ENCODE measurements around the gene JMJD1C. TPM values are rescaled to one million over a fixed set of nuclear protein-coding genes. Genes with fewer than 3 reads are reported as not detected.

JMJD1C gene
- total RNA-seq, 1 experiment from 2014 or later, result 66.3 TPM

DNA sequence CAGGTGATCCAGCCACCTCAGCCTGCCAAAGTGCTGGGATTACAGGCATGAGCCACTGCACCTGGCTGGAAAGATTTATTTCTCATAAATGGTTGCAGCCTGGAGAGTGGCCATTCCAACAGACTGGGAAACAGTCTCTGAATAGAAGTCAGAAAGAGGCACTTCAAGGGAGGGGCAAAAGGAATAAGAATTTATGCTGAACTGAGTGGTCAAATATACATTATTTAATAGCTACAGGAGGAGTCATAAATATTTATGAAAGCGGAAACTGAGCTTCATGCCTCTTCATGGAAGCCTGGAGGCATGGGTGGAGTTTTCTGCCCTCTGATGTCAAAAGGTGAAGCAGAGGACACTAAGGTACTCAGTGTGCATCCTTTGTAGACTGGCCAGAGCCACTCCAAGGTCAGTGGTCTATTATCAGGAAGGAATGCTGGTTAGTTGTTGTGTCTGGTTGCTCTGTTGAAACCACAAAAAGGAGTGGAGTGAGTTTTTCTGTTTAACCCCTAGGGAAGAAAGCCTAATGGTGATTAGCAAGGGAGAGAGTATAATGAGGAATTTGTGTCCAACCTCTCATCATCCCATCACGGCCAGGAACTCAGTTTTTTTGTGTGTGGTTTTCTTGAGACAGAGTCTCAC lies 341.9 kb downstream of the JMJD1C start:
- RAD21 ChIA-PET (ENCODE audit: low non-redundant PET in 1 of 2, low total read pairs in 2 of 2, uncharacterized antibody in 2 of 2, unreplicated experiment in 2 of 2), result no interaction called here
- H3K9ac ChIP-seq (ENCODE audit: low read length), result no peak overlapping the region
- no TSS peak for BruUV-seq (replicated peaks)
- H4K20me1 ChIP-seq (ENCODE audit: insufficient read depth), result no peaks in the 10 kb centered on the region
- H3K9me3 ChIP-seq (ENCODE audit: control insufficient read depth in 1 of 2, insufficient read depth in 1 of 2, low read depth in 1 of 2, low read length in 2 of 2), result no peaks in the 10 kb centered on the region
- H2AFZ ChIP-seq (ENCODE audit: low read depth, low read length, poor library complexity, severe bottlenecking), result no peak overlapping the region
- H3K79me2 ChIP-seq (ENCODE audit: insufficient read depth, low read length), result no peaks in the 10 kb centered on the region
- H3K4me2 ChIP-seq (ENCODE audit: low read length), result no peak overlapping the region
- no peak overlapping the region for H3K4me3 ChIP-seq (replicated peaks in 1 of 2; ENCODE audit: low read depth in 1 of 2, low read length in 2 of 2)
- no peaks in the 10 kb centered on the region for H3K9me2 ChIP-seq (ENCODE audit: insufficient read depth)
- intact Hi-C loops (cut with micrococcal nuclease), result no loop called here
- H3K27me3 ChIP-seq (ENCODE audit: insufficient read depth, low read length), result no peaks in the 10 kb centered on the region
- ATAC-seq (no peak), DNase-seq (ENCODE audit: low read depth, low spot score) (no peak)
- POLR2A ChIA-PET, result no interaction called here
- H3K4me1 ChIP-seq (ENCODE audit: control insufficient read depth in 1 of 2, insufficient read depth in 2 of 2, low read length in 2 of 2), result no peaks in the 10 kb centered on the region
- no peaks in the 10 kb centered on the region for H3K36me3 ChIP-seq (ENCODE audit: control insufficient read depth in 1 of 2, insufficient read depth in 2 of 2, low read length in 2 of 2)
- CTCF ChIA-PET, result no interaction called here
- no peak overlapping the region for H3K27ac ChIP-seq (ENCODE audit: low read depth, low read length)
- TF ChIP-seq ZNF274 (IDR thresholded peaks at IDR 0.05; ENCODE audit: low read depth, low read length) (no peak), JUND (IDR thresholded peaks at IDR 0.05) (no peak), SRF (IDR thresholded peaks at IDR 0.05; ENCODE audit: low read depth) (no peak), FOSL1 (IDR thresholded peaks at IDR 0.05; ENCODE audit: low read depth) (no peak), SIN3A (IDR thresholded peaks at IDR 0.05; ENCODE audit: low read depth) (no peak), POLR2A (IDR thresholded peaks at IDR 0.05; ENCODE audit: borderline replicate concordance, extremely low read depth, insufficient read depth, insufficient read length) (no peak), ZFX (IDR thresholded peaks at IDR 0.05) (no peak), CBX3 (IDR thresholded peaks at IDR 0.05; ENCODE audit: low read depth) (no peak), EZH2phosphoT487 (IDR thresholded peaks at IDR 0.05; ENCODE audit: borderline replicate concordance) (no peak), POLR2AphosphoS5 (IDR thresholded peaks at IDR 0.05; ENCODE audit: low read depth, low read length) (no peak), EZH2 (IDR thresholded peaks at IDR 0.05) (no peak), CEBPB (IDR thresholded peaks at IDR 0.05; ENCODE audit: low read depth) (no peak), ELF1 (IDR thresholded peaks at IDR 0.05; ENCODE audit: borderline replicate concordance, low read depth) (no peak), YY1 (IDR thresholded peaks at IDR 0.05; ENCODE audit: extremely low read depth, insufficient replicate concordance, low read depth, low read length) (no peak), TCF7L2 (IDR thresholded peaks at IDR 0.05; ENCODE audit: borderline replicate concordance, extremely low read depth, insufficient read depth, insufficient read length) (no peak), SP1 (IDR thresholded peaks at IDR 0.05; ENCODE audit: low read depth) (no peak)
- TF ChIP-seq, protein P1, sequence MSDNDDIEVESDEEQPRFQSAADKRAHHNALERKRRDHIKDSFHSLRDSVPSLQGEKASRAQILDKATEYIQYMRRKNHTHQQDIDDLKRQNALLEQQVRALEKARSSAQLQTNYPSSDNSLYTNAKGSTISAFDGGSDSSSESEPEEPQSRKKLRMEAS (IDR thresholded peaks at IDR 0.05), result no peak
- TF ChIP-seq, protein P2, sequence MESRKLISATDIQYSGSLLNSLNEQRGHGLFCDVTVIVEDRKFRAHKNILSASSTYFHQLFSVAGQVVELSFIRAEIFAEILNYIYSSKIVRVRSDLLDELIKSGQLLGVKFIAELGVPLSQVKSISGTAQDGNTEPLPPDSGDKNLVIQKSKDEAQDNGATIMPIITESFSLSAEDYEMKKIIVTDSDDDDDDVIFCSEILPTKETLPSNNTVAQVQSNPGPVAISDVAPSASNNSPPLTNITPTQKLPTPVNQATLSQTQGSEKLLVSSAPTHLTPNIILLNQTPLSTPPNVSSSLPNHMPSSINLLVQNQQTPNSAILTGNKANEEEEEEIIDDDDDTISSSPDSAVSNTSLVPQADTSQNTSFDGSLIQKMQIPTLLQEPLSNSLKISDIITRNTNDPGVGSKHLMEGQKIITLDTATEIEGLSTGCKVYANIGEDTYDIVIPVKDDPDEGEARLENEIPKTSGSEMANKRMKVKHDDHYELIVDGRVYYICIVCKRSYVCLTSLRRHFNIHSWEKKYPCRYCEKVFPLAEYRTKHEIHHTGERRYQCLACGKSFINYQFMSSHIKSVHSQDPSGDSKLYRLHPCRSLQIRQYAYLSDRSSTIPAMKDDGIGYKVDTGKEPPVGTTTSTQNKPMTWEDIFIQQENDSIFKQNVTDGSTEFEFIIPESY (IDR thresholded peaks at IDR 0.05; ENCODE audit: extremely low read depth, insufficient replicate concordance, low read length), result no peak

Measured in HCT116 (cell line).